T-helper 22 cell (primary cell): ENCODE data around the gene CLRN1.
A peak's percentile ranks its signal among the peaks of the same experiment; 100 is the strongest.

Source experiments
- DNase-seq: peaks from one replicate; pipeline ENCODE4 v3.0.0-alpha.2; 2020; ENCODE audit warnings: low read depth

CLRN1 gene

DNA sequence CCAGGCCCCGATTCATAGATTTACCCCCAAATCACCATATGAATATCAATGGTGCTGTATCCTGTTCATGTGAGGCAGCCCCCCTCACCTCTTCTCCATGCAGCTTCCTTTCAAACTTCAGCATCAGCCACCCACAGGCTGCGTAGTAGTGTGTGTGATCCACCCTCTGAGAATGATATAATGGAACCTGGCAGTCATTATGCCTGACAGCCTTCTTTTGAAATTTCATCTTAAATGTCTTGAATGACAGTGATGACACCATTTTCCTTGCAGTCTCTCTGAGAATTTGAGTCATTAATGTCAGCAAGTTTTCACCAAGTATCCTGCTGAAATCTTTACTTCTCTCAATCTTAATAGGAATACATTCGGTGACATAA, 3.5 kb upstream of the CLRN1 start:
- no peak for DNase-seq

DNA sequence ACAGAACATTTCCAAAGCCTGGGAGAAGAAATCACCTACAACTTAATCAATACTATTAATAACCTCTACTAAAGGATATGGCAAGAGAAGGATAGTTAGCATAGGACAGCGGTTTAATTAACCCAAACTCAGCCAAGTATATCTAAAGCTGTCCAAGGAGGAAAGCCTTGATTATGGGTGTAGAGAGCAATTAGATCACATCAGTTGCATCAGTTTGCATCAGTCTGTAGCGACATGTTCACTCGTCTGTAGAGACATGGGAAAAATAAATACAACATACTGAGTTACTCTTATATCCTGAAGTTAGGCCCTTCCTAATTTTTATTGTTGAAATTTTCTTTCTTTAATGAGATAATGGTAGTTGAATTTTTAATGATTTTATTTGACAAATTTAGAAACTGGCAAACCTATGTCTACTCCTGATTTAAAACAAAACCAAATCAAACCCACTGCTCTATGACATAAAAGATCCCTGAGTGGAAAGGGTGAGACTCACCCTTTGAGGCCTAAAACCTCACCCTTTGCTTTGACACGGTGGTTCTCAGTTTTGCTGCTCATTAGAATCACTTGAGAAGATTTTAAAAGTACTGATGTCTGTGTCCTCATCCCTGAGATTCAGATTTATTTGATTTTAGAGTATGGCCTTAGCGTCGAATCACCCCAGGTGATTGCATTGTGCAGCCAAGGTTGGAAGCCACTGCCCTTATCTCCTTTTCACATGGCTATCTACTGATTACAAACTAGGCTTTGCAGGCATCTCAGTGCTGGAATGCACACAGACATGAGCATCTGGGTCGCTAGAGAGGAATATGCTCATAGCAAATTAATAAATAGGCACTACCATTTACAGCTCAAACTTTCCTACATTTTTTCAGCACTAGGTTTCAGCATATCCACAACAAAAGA, 2.8 kb upstream of the CLRN1 start:
- DNase-seq = no peak

DNA sequence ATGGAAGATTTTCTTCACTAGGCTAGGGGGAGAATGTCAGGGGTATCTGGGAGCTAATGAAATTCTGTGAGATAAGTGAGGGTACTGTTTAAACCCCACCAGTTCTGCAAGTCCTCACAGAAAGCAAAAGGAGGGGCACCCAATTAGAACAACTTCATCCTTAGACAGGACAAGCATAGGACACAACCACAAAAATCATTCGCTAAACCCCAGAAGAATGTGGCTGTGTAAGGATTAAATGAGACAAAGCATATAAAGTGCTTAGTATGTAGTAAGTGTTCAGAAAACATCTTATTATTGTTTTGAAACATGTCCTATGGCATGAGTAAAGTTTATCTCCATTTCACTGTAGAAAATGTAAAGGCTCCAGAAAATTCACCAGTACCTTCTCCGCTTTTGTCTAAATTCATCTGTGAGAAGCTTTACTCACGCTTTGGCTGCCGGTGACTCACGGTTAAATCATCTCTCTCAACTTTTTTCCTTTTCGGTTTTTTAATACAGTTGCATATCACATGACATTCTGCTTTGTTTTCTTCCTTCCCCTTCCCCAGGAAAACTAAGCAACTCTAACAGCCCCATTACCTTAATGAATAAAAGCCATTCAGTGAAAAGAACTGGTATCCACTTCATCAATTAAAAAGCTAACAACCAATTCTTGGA, 1.7 kb downstream of the CLRN1 start:
- DNase-seq = no peak

DNA sequence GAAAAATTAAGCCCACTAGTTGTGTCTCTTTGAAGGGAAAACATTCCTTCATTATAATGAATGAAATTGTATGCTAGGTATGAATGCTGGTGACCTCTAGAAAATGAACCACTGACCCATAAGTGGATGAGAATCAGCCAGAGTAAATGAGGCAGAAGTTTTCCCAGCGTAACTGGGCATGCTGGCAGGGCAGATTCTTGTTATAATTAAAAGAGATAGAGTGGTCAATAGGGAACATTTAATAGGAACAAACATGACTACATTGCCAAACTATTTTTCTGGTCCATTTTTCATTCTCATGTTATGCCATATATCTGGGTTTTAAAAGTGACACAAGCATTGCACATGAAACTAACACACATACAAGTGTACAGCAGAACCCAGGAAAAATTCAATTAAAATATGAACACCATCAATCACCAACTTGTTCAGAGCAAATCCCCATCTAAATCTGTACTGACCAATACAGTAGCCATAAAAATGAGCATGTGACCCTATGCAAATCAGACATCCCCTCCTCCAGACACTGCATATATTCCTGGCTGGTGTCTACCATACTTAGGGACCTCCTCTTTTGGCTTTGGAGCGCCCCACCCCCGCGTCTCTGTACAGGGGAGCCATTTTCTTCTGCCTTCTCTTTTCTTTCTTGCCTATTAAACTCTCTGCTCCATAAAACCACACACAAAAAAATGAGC, 4.0 kb downstream of the CLRN1 start:
- no peak for DNase-seq

DNA sequence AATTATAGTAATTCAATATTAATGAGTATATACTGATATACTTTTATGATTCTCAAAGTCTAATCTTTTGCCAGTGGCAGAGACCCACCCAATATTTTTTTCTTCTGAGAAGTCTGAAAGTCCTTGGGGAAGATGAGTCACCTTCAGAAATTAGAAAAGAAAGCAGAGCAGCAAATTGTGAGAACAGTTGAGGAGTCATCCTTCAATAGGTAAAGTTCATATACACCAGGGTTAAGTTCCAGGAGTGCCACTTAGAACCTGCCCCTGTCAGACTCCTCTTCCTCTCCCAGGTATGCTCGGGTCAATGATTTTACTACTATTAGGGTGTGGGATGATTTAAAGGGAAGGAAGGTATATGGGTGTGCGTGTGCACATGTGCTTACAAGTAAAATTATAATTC, 7.1 kb downstream of the CLRN1 start:
- DNase-seq = no peak

DNA sequence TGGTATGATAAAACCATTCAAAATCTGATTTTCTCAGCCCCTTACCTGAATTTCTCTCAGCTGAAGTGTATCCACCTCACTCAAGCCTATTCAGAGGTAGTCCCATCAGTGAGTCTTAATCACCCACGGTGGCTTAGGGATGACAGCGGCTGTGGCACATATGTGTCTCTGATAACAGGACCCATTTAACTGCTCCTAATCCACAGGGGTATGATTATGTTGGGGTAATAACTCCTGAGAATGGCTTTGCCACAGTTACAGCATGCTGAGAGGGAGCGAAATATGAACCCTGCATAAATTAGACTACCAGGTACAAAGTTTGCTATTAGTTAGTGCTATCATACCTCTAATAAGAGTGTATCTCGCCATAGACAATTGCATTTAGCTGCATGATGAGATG, 10.6 kb downstream of the CLRN1 start:
- DNase-seq = no peak

DNA sequence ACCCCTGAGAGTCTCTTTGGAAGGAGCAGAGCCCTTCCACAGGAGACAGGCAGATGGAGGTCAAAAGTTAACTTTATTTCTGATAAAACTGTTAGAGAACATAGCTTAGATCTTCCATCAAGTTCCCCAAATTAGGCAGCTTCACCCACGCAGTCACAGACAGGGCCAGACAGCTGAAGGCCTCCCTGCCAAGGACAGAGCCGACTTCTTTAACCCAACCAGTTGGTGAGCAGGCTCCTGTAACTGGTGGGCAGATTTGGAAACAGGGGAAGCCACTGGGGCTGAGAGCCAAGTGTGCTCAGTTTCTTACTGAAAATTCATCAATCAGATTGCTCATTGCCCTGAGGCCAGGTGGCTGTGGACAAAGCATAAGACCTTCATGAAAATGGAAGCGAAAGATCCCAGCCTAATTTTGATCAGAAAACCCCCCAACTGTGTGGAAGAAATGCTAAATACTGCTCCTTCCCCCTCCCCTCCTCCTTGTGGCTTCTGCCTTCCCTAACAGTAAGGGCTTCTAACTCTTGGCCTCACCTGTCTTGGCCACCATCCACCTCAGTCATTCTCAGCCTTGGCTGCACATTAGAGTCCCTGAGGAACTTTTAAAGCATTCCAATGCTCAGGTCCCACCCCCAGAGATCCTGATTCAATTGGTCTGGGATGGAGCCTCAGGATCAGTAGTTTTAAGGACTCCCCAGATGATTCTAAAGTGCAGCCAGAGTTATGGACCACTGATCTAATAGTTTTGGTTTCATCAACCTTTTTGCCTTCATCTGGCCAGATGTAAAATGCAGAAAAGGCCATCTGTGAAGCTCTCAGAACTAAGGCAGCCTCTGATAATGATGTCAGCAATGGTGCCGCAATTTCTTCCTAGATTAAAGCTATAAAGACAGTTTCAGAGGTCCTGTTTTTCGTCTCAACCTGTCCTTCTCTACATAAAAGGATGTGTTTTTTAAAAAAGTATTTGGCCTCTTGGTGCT, 11.5 kb downstream of the CLRN1 start:
- no peak for DNase-seq

DNA sequence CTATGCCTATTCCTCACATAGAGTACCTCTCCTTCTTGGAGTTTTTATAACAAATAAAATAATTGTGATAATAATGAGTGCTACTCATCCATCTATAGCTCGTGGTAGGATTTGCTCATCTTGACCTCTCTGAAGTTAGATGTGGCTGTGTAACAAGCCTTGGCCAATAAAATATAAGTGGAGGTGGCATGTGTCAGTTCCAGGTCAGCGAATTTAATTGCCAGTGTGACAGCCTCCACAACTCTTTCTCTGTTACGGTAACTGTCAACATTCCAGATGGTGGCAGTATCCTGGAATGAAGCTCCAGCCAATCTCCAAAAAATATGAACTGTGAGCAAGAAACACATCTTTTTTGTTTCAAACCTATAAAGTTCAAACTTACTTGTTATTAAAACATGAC, 13.8 kb downstream of the CLRN1 start:
- no peak for DNase-seq

DNA sequence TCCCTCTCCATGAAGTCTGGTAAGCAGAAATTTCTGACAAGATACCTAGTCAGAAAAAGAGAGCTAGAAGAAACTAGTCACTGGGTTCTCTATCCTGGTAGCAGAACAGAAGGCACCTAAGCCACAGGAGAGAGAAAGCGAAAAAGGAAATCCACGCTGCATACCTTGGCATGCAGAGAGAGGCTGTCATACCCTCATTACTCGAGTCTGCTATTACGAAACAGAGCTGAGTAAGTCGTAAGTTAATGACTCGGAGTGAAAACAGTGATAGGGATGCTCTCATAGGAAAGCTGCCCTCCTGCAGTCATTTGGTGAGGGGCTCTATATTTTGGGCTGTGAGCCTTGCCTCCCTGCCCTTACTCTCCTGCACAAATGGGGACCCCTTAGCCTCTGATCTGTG, 16.2 kb downstream of the CLRN1 start:
- no peak for DNase-seq

DNA sequence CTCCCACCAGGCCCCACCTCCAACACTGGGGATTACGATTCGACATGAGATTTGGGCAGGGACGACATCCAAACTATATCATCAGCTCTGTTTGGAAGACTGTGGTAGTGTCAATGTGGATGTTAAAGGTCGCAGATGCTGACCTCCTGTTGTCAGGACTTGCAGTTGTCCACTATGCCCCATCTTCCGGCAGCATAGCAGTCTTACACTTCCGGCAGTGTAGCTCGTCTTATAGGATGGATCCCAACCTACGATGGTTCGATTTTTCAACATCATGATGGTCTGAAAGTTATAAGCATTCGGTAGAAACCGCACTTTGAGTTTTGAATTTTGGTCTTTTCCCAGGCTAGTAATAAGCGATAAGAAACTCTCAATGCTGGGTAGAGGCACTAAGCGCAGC, 20.6 kb downstream of the CLRN1 start:
- no peak for DNase-seq

DNA sequence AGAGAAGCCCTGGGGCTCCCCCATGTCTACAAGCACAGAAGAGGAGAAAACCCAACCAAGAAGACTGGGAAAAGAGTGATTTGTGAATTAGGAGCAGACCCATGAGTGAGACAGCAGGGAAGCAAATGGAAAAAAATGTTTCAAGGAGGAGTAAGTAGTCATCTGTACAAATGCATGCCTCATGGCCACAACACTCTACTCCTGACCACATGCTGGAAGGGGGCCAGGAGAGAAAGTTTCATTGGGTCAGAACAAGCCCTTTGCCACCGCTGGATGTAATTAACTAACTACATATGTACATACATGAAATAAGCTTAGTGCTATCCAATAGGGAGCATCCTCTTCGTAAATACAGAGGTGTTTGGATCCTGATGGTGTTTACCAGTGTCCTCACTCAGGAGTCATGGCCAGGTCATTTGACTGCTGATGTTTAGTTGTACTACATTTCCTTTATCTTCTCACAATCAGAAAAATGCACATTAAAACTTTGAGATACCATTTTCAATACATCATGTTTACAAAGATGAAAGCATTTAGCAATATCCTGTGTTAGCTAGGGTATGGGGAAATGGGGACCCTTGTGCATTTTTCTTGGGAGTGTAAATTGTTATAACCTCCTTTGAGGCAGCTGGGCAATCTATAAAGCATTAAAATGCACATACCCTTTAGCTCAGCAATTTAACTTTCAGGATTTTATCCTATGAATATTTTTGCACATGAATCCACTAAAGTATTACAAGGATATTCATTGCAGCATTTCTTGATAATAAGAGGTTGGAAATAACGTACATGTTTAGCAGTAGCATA, 27.1 kb downstream of the CLRN1 start:
- DNase-seq = no peak

DNA sequence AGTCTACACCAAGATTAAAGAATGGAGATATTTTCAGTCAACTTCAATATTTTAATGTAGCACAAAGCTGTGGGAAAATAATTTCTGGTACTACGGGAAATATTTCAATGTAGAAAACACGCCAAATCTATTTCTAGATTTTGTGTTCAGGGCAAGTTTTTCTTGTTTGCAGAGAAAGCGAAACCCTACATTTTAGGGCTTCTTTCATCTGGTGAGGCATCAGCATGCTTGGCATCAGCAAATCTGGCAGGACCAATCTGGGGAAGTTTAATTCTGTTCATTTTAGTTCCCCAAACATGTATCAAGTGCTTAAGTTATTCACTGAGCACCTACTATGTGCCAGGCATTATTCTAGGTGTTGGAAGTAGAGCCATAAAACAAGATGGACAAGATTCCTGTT, 30.3 kb downstream of the CLRN1 start:
- no peak for DNase-seq

DNA sequence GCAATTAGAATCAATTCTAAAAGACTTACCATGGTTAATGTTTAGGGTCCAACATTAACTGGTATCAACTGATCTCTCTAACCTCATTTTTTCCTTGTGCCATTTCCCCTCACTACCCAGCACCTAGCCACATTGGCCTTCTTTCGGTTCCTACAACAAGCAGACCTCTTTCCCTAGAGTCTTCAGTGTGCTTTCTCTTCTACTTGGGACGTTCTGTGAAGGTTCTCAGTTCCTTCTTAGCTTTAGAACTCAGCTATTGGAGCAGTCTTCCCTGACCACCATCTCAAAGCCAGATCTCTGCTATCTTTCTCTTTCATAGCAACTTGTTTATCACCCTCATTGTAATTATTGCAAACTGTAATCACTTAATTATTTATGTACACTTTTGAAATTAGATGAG, 35.8 kb downstream of the CLRN1 start:
- DNase-seq = no peak

DNA sequence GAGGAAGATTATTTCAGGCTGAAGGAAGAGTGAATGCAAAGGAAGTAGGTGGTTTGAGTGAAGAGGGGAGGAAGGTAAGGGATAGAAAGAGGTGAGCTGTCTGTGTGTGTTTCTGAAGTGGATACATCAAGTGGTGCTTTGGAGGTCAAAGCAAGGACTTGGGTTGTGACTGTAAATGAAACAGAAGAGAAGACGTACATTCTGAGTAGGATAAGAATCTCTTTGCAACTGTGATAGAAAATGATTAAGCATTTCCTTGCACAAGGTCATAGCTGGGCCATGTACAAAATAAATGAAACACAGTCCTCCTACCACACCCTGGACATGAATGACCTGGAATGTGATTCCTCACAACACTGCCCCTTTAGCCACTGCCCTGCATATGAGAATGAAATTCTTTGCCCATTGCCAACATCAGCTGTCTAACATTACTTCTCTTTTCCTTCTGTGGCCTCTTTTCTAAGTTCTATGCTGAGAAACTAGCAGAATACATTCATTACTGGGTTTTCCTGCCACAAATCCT, 39.0 kb downstream of the CLRN1 start:
- DNase-seq = no peak

DNA sequence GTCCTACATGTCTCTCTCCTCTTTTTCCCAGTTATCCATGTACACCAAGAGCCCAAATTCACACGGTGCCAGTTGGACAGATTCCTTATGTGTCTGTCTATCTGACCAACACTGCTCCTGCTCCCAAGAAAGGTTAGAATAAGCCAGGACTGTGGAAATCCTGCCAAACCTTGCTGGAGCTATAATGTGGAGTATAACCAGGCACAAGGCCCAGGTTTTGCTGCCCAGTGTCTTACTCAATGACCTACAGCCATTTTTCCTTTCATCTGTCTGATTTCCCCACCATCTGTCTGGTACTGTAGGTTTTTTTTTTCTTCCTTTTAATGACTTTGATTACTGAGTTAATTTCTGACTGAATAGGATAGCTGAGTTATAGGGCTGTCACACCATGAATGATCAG, 40.8 kb downstream of the CLRN1 start:
- no peak for DNase-seq

DNA sequence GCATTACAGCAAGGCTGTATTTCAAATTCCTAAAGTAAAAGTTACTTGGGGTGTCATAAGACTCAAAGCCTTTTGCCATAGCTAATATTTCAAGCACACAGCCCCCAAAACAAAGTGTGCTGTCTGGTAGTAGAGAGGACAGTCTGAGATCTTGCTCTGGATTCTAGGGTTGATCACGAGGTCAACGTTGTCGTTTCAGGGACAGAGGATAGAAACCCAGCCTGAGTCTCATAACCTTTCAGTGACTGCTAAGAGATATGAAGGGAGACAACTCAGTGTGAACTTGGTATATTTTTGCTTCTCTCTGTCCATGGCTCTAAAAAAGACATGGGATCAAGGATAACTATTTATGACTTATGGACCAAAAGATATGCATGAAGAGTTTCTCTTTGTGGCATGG, 41.7 kb downstream of the CLRN1 start:
- no peak for DNase-seq

DNA sequence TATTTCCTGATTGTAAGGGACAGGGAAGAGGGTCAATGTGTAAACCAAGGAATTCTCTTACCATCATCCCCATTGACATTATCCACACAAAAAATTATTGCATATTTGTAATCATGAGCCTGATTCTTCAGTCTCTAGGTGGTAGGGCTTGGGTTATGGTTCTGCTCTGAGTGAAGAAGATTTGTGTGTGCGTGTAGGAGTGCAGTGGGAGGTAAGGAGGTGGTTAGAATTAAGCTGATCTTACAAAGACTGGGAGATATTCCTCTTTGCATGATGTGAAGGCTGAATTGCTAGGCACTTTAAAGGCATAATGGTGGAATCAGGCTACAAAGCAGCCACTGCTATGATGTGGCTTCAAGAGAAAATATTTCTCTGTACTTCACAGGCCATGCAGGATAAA, 44.3 kb downstream of the CLRN1 start:
- DNase-seq = no peak

DNA sequence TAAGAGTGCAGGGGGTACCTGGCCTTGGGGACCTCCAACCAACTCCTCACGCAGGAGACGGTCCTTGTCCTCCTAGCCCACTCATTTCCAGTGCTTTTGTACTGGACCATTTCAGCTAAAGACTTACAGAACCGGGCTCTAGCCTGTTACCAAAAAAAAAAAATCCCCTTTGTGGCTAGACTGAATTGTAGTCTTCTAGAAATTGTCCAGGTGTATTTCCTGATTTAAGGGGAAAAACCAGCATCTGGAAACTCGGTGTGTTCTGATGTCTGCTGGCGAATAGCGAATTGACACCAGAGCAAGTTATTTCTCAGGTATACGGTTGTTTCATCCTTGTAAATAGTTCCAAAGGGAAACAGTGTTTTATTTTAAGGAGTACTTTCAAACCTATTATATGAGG, 46.2 kb downstream of the CLRN1 start:
- no peak for DNase-seq

DNA sequence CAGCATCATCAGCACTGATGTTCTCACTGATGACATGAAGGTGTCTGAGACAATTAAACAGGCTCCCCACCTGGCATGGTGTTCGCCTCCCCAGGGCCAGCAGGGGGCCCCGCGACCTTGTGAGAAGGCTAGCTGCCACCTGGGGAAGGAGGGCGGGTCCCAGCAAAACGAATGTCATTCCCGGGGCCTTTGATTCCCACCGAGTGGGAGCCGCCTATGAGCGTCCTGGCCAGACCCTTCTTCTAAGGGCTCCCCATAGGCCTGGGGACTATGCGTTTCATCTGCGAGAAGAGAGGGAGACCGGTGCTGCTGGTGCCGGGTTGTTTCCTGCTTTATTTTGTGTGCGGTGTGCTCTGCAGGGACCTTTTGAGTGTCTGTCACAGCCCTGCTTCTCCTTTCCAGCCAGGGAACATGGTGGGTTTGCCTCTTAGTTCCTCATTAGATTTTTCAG, 46.8 kb downstream of the CLRN1 start:
- peak; percentile 0 for DNase-seq

DNA sequence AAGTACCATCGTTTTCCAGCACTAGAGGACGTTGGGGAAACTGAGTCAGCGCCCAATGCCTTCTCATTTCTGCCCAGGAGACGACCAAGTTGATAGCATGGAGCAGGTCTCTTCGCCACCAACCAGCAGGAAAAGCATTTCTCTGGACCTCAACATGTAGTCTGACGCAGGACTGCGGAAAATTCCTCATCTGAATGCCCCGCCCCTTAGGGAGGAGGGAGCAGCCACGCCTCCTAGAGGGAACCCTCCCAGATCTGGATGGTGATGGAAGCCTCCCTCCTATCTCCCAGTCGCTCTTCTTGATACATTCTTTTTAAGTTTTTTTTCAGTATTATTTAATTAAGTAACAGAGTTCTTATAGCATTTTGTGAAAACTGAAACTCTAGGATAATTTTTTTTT, 49.9 kb downstream of the CLRN1 start:
- DNase-seq = no peak

DNA sequence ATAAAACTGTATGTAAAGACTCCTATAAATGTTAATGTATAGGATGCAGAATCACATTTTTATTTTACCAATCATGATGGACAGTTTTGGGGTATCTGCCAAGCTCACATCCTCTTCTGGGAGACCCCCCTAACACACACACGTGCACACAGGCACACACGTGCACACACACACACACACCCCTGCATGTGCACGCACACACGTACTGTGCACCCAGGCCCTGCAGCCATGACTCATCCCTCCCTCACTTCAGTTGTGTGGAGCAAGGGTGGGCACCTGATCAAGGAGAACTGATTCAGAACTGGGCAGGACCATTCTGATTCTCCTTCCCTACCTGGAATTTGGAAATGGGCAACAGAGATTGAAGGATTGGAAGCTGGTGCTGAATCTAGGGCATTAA, 51.3 kb downstream of the CLRN1 start:
- no peak for DNase-seq
